ENCODE measurements around the gene SKAP1. TPM values are rescaled to one million over a fixed set of nuclear protein-coding genes. Genes with fewer than 3 reads are reported as not detected.

Gene SKAP1
- total and polyA plus RNA-seq, 8 donors = 1.2 to 3.0 (median 1.8) TPM

- Histone ChIP-seq H3K27me3 (no peaks in the 10 kb centered on the region), H3K4me1 (no peaks in the 10 kb centered on the region), H3K9me3 (no peaks in the 10 kb centered on the region), H3K4me3 (no peak overlapping the region), H3K27ac (no peak overlapping the region), H3K36me3 (no peaks in the 10 kb centered on the region)
- intact Hi-C loops (cut with DNase I) = no loop called here
- TF ChIP-seq CTCF (IDR thresholded peaks at IDR 0.05) = no peak
- no peak for DNase-seq
- ATAC-seq = no peak
These were observed 267.6 kb downstream of the SKAP1 start for GRCh38 chr17:48162306-48162934.

DNA sequence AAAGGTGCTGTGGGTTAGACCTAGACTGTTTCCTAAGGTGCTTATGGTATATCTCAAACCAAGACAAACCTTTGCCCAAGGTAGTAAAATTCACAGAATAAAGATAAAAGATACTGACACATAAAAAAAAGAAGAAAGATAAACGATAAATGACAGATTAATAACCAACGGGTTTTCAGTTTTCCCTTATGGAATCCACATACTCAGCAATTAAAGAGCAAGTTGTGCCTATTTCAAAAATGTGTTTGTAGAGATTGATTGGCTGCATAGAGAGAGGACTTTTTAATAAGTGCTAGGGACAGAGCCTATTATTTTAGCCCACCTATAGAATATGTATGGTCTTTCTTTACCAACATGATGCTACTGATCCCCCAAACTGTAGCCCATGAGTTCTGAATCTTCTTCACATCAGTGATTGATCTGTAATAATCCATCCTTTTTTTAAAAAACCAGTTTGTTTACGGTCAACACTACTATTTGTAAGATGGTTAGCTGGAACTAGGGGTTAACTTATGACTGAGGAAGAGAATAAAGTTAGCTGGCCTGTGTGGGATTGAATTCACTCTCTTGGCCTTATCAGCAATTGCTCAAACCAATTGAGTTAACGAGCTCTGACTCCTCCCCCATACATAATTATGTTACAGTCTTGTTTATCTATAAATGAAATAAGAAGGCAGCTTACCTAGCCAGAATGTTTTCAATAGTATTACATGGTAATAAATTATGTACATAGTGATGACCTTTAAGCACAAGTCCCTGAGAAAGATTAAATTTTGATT, 268.7 kb downstream of the SKAP1 start:
- ATAC-seq (no peak), DNase-seq (no peak)
- Histone ChIP-seq H3K36me3 (no peaks in the 10 kb centered on the region), H3K27me3 (peaks cover 0 to 2% of the 10 kb centered on the region in 2 donors), H3K27ac (no peak overlapping the region), H3K4me1 (no peaks in the 10 kb centered on the region), H3K4me3 (no peak overlapping the region), H3K9me3 (no peaks in the 10 kb centered on the region)
- TF ChIP-seq CTCF (IDR thresholded peaks at IDR 0.05) = no peak
- intact Hi-C loops (cut with DNase I) = no loop called here

- intact Hi-C loops (cut with DNase I) = no loop called here
- DNase-seq (no peak), ATAC-seq (peak; percentile 74)
- Histone ChIP-seq H3K9me3 (no peaks in the 10 kb centered on the region), H3K27ac (no peak overlapping the region), H3K36me3 (no peaks in the 10 kb centered on the region), H3K4me1 (no peaks in the 10 kb centered on the region), H3K27me3 (peaks cover 0 to 11% of the 10 kb centered on the region in 2 donors), H3K4me3 (no peak overlapping the region)
- TF ChIP-seq CTCF (IDR thresholded peaks at IDR 0.05) = no peak
These were observed 269.6 kb downstream of the SKAP1 start for GRCh38 chr17:48160177-48161081.

DNA sequence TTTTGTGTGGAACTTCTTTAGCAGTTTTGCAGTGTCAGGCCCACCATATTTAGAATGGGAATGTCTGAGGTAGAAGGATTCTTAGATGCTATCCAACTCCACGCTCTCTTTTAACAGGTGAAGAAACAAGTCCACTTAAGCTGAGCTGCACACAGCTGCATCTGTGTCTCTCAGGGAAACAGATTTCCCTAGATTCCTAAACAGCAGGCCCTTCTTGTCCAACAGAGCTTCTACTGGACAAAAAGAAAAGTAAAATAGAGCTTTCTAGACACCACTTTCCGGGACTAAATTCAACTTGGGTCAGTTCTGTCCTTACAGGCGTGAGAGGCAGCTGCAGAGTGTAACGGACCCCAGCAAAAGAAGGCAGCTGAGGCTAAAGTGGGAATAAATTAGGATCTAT, 270.8 kb downstream of the SKAP1 start:
- intact Hi-C loops (cut with DNase I) = no loop called here
- ATAC-seq (no peak), DNase-seq (no peak)
- TF ChIP-seq CTCF (IDR thresholded peaks at IDR 0.05) = no peak
- Histone ChIP-seq H3K36me3 (no peaks in the 10 kb centered on the region), H3K9me3 (no peaks in the 10 kb centered on the region), H3K27ac (no peak overlapping the region), H3K4me1 (no peaks in the 10 kb centered on the region), H3K4me3 (no peak overlapping the region), H3K27me3 (peaks cover 0 to 14% of the 10 kb centered on the region in 2 donors)
